NCI-H82 (cell line): Measurements from ENCODE around the gene PIGT.

Experiments used
- DNase-seq: peaks from one replicate; lab custom pipeline; 2025; lab: John Stamatoyannopoulos, UW

Gene PIGT

GRCh38 chr20:45427236-45428149, 11.6 kb downstream of the PIGT start:
- peak; percentile 47 for DNase-seq

- DNase-seq: no peak
These were observed 13.7 kb downstream of the PIGT start for GRCh38 chr20:45429618-45430017.

- DNase-seq: no peak
These were observed 16.4 kb downstream of the PIGT start for GRCh38 chr20:45432294-45432693.

GRCh38 chr20:45433316-45433715, 17.4 kb downstream of the PIGT start:
- DNase-seq: no peak

- DNase-seq: no peak
These were observed 18.0 kb downstream of the PIGT start for GRCh38 chr20:45433976-45434375.

- DNase-seq: peak; percentile 90
These were observed 21.0 kb downstream of the PIGT start for GRCh38 chr20:45436732-45437485.

- no peak for DNase-seq
These were observed 24.5 kb downstream of the PIGT start for GRCh38 chr20:45440424-45440823.

GRCh38 chr20:45440891-45441685, 25.1 kb downstream of the PIGT start:
- DNase-seq: no peak

GRCh38 chr20:45441746-45442145, 25.8 kb downstream of the PIGT start:
- DNase-seq: no peak

GRCh38 chr20:45444050-45444449, 28.1 kb downstream of the PIGT start:
- DNase-seq: no peak

GRCh38 chr20:45445805-45446562, 30.0 kb downstream of the PIGT start:
- DNase-seq: peak; percentile 67

- DNase-seq: no peak
These were observed 32.3 kb downstream of the PIGT start for GRCh38 chr20:45448270-45448669.

- DNase-seq: peak; percentile 81
These were observed 33.6 kb downstream of the PIGT start for GRCh38 chr20:45449528-45449927.

- peak; percentile 71 for DNase-seq
These were observed 34.3 kb downstream of the PIGT start for GRCh38 chr20:45450097-45450818.

GRCh38 chr20:45452238-45452637, 36.3 kb downstream of the PIGT start:
- no peak for DNase-seq

- no peak for DNase-seq
These were observed 37.1 kb downstream of the PIGT start for GRCh38 chr20:45452772-45453691.

- DNase-seq: peak; percentile 70
These were observed 40.7 kb downstream of the PIGT start for GRCh38 chr20:45456632-45457031.

- peak; percentile 26 for DNase-seq
These were observed 43.7 kb downstream of the PIGT start for GRCh38 chr20:45459606-45460005.

- no peak for DNase-seq
These were observed 45.3 kb downstream of the PIGT start for GRCh38 chr20:45461225-45461624.
